Measurements from ENCODE around the gene SULT1A1.
"Not testable (repeated sequence)": the region's sequence is repeated elsewhere in the genome, so short reads cannot be mapped to it uniquely, and the experiment has no call there.

SULT1A1 gene

DNA sequence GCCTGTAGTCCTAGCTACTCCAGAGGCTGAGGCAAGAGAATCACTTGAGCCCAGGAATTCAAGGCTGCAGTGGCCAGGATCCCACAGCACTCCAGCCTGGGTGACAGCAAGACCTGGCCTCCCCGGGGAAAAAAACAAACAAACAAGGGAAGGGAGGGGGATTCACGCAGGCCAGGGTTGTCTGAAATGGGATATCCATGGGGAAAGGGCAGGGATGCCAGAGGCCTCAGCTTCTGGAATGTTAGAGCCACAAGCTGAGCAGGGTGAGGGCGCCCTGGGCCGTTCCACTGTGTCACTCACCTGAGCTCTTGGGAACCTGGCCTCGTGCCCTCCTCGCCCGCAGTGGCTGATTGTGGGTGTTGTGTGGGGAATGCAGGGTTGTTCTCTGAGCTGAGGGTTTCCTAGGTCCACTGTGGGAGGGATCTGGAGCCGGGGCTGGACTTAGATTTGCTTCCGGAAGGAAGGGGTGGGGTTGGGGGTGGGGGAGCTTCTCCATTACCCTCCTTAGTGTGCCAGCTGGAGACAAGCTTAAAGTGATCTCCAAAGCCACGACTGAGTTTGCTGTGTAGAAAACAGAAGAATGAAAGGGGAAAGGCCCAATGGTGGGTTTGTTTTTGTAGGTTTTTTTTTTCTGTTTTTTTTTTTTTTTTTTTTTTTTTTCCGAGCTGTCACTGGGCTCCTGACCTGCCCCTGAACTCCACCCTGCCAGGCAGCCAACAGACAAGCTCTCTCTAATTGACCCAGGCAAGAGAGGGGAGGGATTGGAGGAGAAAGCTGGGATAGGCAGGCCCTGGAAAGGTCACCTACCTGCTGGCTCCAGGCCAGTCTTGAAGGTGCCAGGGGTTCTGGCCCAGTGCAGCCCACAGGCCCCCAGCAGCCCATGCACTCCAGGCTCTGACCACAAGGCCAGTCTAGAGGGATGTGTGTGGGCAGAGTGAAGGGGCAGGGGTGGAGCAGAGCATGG, at the start of gene SULT1A1:
Gene SULT1A1 (minus strand): TSS at position 414 of the 964 bp plus-strand sequence. CDS start 1,189 bp downstream, outside the sequence.
- no peak for TF ChIP-seq EZH2 (IDR thresholded peaks at IDR 0.05; ENCODE audit: borderline replicate concordance, low read length)
- TF ChIP-seq, protein P1, sequence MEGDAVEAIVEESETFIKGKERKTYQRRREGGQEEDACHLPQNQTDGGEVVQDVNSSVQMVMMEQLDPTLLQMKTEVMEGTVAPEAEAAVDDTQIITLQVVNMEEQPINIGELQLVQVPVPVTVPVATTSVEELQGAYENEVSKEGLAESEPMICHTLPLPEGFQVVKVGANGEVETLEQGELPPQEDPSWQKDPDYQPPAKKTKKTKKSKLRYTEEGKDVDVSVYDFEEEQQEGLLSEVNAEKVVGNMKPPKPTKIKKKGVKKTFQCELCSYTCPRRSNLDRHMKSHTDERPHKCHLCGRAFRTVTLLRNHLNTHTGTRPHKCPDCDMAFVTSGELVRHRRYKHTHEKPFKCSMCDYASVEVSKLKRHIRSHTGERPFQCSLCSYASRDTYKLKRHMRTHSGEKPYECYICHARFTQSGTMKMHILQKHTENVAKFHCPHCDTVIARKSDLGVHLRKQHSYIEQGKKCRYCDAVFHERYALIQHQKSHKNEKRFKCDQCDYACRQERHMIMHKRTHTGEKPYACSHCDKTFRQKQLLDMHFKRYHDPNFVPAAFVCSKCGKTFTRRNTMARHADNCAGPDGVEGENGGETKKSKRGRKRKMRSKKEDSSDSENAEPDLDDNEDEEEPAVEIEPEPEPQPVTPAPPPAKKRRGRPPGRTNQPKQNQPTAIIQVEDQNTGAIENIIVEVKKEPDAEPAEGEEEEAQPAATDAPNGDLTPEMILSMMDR (IDR thresholded peaks at IDR 0.05; ENCODE audit: low read length) = no peak
- Histone ChIP-seq H2AFZ (ENCODE audit: low read length) (no peak within 1 kb of the TSS), H3K79me2 (ENCODE audit: insufficient read depth, low read length) (no peaks in the 10 kb centered on the region), H3K4me3 (ENCODE audit: low read depth, low read length, poor library complexity, severe bottlenecking) (no peak within 1 kb of the TSS), H3K4me2 (ENCODE audit: low read length) (no peak within 1 kb of the TSS), H3K27me3 (ENCODE audit: insufficient read depth, low read length) (no peaks in the 10 kb centered on the region), H3K27ac (ENCODE audit: low read depth, low read length, poor library complexity, severe bottlenecking) (no peak within 1 kb of the TSS), H3K9me3 (ENCODE audit: low read length) (no peaks in the 10 kb centered on the region), H3F3A (ENCODE audit: insufficient read depth, low read length) (no peaks in the 10 kb centered on the region), H3K9me2 (ENCODE audit: low read depth, low read length) (no peaks in the 10 kb centered on the region), H3K4me1 (ENCODE audit: insufficient read depth, low read length, severe bottlenecking) (no peaks in the 10 kb centered on the region), H3K9ac (ENCODE audit: low read length) (no peak within 1 kb of the TSS), H4K20me1 (ENCODE audit: insufficient read depth, low read length) (no peaks in the 10 kb centered on the region), H3K36me3 (ENCODE audit: insufficient read depth, low read length) (no peaks in the 10 kb centered on the region)

DNA sequence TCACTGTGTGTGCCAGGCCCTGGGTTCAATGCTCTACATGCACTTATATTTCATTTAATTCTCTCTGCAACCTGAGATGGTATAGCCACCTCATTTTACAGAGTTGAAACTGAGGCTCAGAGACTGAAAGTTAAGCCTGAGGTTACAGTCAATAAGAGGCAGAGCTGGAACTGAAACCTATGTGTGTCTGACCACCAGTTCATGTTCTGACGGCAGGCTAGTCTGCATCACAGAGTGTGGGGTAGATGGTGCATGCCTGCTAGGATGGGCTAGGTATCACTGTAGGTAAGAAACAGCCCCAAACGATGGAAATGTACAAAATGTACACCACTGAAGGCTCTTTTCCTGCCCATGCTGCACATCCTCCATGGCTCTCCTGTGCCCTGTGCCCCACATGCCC, 30.1 kb upstream of the SULT1A1 start:
- H2AFZ ChIP-seq (ENCODE audit: low read length); H4K20me1 ChIP-seq (ENCODE audit: insufficient read depth, low read length); H3F3A ChIP-seq (ENCODE audit: insufficient read depth, low read length); H3K27me3 ChIP-seq (ENCODE audit: insufficient read depth, low read length); H3K27ac ChIP-seq (ENCODE audit: low read depth, low read length, poor library complexity, severe bottlenecking); H3K36me3 ChIP-seq (ENCODE audit: insufficient read depth, low read length); H3K9me3 ChIP-seq (ENCODE audit: low read length); H3K4me3 ChIP-seq (ENCODE audit: low read depth, low read length, poor library complexity, severe bottlenecking); H3K9me2 ChIP-seq (ENCODE audit: low read depth, low read length); H3K4me2 ChIP-seq (ENCODE audit: low read length); H3K9ac ChIP-seq (ENCODE audit: low read length); H3K4me1 ChIP-seq (ENCODE audit: insufficient read depth, low read length, severe bottlenecking); H3K79me2 ChIP-seq (ENCODE audit: insufficient read depth, low read length): not testable (repeated sequence)

- H3F3A ChIP-seq (ENCODE audit: insufficient read depth, low read length); H3K4me2 ChIP-seq (ENCODE audit: low read length); H2AFZ ChIP-seq (ENCODE audit: low read length); H3K9ac ChIP-seq (ENCODE audit: low read length); H3K4me3 ChIP-seq (ENCODE audit: low read depth, low read length, poor library complexity, severe bottlenecking); H3K9me3 ChIP-seq (ENCODE audit: low read length); H3K27me3 ChIP-seq (ENCODE audit: insufficient read depth, low read length); H3K9me2 ChIP-seq (ENCODE audit: low read depth, low read length); H4K20me1 ChIP-seq (ENCODE audit: insufficient read depth, low read length); H3K4me1 ChIP-seq (ENCODE audit: insufficient read depth, low read length, severe bottlenecking); H3K27ac ChIP-seq (ENCODE audit: low read depth, low read length, poor library complexity, severe bottlenecking); H3K79me2 ChIP-seq (ENCODE audit: insufficient read depth, low read length); H3K36me3 ChIP-seq (ENCODE audit: insufficient read depth, low read length): not testable (repeated sequence)
These were observed 28.5 kb upstream of the SULT1A1 start for GRCh38 chr16:28638359-28638758.

DNA sequence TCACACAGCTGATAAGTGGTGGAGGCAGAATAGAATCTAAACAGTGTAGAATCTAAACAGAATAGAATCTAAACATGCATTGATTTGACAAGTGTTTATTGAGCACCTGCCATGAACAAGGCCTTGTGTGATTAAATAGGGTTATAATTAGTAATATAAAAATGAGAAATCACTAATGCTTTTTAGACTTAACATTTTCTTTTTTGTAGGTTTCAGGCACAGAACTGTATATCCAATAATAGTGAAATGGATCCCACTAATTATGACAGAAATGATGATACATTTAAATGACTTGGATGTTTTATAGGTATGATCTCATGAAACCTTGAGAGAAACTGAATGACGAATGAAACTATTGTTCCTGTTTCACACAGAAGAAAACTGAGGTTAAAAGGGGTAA, 27.9 kb upstream of the SULT1A1 start, which contains the start of gene NPIPB8:
Gene NPIPB8 (plus strand): TSS at position 301 of the 400 bp plus-strand sequence. CDS start 296 bp downstream, outside the sequence.
- not testable (repeated sequence) for H4K20me1 ChIP-seq (ENCODE audit: insufficient read depth, low read length); H3F3A ChIP-seq (ENCODE audit: insufficient read depth, low read length); H3K4me2 ChIP-seq (ENCODE audit: low read length); H3K27me3 ChIP-seq (ENCODE audit: insufficient read depth, low read length); H3K9ac ChIP-seq (ENCODE audit: low read length); H3K27ac ChIP-seq (ENCODE audit: low read depth, low read length, poor library complexity, severe bottlenecking); H3K9me2 ChIP-seq (ENCODE audit: low read depth, low read length); H3K4me1 ChIP-seq (ENCODE audit: insufficient read depth, low read length, severe bottlenecking); H3K9me3 ChIP-seq (ENCODE audit: low read length); H3K36me3 ChIP-seq (ENCODE audit: insufficient read depth, low read length); H3K4me3 ChIP-seq (ENCODE audit: low read depth, low read length, poor library complexity, severe bottlenecking); H3K79me2 ChIP-seq (ENCODE audit: insufficient read depth, low read length); H2AFZ ChIP-seq (ENCODE audit: low read length)

DNA sequence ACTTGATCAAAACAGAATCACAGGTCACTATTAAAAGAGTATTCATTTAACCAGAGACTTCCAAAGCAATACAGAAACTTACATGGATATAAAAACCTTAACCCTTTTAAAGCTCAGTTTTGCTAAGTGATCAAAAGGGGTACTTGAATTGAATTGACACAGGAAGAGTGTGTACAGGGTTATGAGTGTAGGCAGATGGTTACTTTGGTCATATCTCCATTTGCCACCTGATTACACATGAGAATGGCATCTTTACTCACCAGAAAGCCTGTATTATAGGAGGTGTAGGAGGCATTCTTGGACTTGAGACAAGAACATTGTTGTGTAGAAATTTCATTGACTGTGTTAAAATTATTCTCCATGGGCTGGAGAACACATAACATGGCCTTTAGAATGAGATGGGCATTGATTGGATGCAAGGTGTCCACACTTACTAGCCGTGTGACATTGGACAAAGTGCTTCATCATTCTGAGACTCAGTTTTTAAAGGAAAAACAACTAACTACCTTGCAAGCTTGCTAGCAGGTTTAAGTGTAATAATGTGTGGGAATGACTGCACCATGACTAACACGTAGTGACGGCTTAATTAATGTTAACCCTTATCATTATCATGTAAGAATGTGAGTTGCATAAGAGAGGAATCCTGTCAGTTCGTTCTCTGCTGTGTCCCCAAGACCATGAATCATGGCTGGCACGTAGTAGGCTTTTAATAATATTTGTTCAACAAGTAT, 26.4 kb upstream of the SULT1A1 start:
- not testable (repeated sequence) for H3K9ac ChIP-seq (ENCODE audit: low read length); H3K4me1 ChIP-seq (ENCODE audit: insufficient read depth, low read length, severe bottlenecking); H3K27ac ChIP-seq (ENCODE audit: low read depth, low read length, poor library complexity, severe bottlenecking); H3K9me2 ChIP-seq (ENCODE audit: low read depth, low read length); H4K20me1 ChIP-seq (ENCODE audit: insufficient read depth, low read length); H3F3A ChIP-seq (ENCODE audit: insufficient read depth, low read length); H3K36me3 ChIP-seq (ENCODE audit: insufficient read depth, low read length); H3K79me2 ChIP-seq (ENCODE audit: insufficient read depth, low read length); H3K4me2 ChIP-seq (ENCODE audit: low read length); H2AFZ ChIP-seq (ENCODE audit: low read length); H3K9me3 ChIP-seq (ENCODE audit: low read length); H3K4me3 ChIP-seq (ENCODE audit: low read depth, low read length, poor library complexity, severe bottlenecking); H3K27me3 ChIP-seq (ENCODE audit: insufficient read depth, low read length)

- not testable (repeated sequence) for H3K4me1 ChIP-seq (ENCODE audit: insufficient read depth, low read length, severe bottlenecking); H3K36me3 ChIP-seq (ENCODE audit: insufficient read depth, low read length); H3K27ac ChIP-seq (ENCODE audit: low read depth, low read length, poor library complexity, severe bottlenecking); H3K9ac ChIP-seq (ENCODE audit: low read length); H3F3A ChIP-seq (ENCODE audit: insufficient read depth, low read length); H3K4me2 ChIP-seq (ENCODE audit: low read length); H4K20me1 ChIP-seq (ENCODE audit: insufficient read depth, low read length); H3K9me3 ChIP-seq (ENCODE audit: low read length); H3K27me3 ChIP-seq (ENCODE audit: insufficient read depth, low read length); H3K4me3 ChIP-seq (ENCODE audit: low read depth, low read length, poor library complexity, severe bottlenecking); H3K9me2 ChIP-seq (ENCODE audit: low read depth, low read length); H2AFZ ChIP-seq (ENCODE audit: low read length); H3K79me2 ChIP-seq (ENCODE audit: insufficient read depth, low read length)
These were observed 21.1 kb upstream of the SULT1A1 start for GRCh38 chr16:28630905-28631304.
